ENCODE measurements around the gene AMTN.
A peak's percentile ranks its signal among the peaks of the same experiment; 100 is the strongest.

The AMTN gene

DNA sequence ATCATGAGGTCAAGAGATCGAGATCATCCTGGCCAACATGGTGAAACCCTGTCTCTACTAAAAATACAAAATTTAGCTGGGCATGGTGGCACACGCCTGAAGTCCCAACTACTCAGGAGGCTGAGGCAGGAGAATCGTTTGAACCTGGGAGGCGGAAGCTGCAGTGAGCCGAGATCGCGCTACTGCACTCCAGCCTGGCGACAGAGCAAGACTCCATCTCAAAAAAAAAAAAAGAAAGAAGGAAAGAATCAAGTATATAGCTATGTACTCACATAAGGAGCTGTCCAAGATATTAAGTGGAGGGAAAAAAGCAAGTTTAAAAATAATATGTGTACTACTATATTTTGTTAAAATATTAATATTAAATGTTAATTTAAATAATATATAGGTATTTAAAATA, 16.5 kb upstream of the AMTN start:
- TF ChIP-seq, protein P1, sequence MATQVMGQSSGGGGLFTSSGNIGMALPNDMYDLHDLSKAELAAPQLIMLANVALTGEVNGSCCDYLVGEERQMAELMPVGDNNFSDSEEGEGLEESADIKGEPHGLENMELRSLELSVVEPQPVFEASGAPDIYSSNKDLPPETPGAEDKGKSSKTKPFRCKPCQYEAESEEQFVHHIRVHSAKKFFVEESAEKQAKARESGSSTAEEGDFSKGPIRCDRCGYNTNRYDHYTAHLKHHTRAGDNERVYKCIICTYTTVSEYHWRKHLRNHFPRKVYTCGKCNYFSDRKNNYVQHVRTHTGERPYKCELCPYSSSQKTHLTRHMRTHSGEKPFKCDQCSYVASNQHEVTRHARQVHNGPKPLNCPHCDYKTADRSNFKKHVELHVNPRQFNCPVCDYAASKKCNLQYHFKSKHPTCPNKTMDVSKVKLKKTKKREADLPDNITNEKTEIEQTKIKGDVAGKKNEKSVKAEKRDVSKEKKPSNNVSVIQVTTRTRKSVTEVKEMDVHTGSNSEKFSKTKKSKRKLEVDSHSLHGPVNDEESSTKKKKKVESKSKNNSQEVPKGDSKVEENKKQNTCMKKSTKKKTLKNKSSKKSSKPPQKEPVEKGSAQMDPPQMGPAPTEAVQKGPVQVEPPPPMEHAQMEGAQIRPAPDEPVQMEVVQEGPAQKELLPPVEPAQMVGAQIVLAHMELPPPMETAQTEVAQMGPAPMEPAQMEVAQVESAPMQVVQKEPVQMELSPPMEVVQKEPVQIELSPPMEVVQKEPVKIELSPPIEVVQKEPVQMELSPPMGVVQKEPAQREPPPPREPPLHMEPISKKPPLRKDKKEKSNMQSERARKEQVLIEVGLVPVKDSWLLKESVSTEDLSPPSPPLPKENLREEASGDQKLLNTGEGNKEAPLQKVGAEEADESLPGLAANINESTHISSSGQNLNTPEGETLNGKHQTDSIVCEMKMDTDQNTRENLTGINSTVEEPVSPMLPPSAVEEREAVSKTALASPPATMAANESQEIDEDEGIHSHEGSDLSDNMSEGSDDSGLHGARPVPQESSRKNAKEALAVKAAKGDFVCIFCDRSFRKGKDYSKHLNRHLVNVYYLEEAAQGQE (IDR thresholded peaks at IDR 0.05; ENCODE audit: insufficient read depth in 1 of 2, low read depth in 2 of 2, low read length in 2 of 2), result peak in 1 of 2 experiments; percentile 67; a peak in 2 of 4 replicates

DNA sequence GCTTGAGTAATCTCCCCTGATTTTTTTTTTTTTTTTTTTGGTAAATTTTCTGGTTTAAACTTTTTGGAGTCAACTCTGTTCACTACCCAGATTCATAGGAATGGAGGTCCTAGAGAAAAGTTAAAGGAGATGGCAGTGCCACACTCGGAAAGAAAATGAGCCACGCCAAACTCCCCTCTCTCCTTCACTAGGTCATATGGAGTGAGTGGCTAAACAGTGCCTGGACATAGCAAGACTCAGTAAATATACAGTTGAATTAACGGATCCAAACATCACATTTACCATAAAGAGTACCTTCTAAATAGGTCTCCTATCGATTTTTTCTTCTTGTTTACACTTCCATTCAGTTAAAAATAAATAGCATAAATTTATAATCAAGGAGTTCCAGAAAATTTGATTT, 13.6 kb upstream of the AMTN start:
- TF ChIP-seq TAF1 (IDR thresholded peaks at IDR 0.05; ENCODE audit: borderline replicate concordance, insufficient read depth, low read length), result no peak
- no peak for TF ChIP-seq SIN3A (IDR thresholded peaks at IDR 0.05; ENCODE audit: borderline replicate concordance, insufficient read depth, low read length)
- TF ChIP-seq POLR2AphosphoS5 (IDR thresholded peaks at IDR 0.05; ENCODE audit: low read depth, low read length), result no peak
- TF ChIP-seq FOXP2 (optimal IDR thresholded peaks at IDR 0.05; ENCODE audit: borderline replicate concordance, extremely low read depth, extremely low read length, insufficient read depth), result no peak
- TF ChIP-seq, protein P1 (IDR thresholded peaks at IDR 0.05; ENCODE audit: insufficient read depth in 1 of 2, low read depth in 2 of 2, low read length in 2 of 2), result no peak

DNA sequence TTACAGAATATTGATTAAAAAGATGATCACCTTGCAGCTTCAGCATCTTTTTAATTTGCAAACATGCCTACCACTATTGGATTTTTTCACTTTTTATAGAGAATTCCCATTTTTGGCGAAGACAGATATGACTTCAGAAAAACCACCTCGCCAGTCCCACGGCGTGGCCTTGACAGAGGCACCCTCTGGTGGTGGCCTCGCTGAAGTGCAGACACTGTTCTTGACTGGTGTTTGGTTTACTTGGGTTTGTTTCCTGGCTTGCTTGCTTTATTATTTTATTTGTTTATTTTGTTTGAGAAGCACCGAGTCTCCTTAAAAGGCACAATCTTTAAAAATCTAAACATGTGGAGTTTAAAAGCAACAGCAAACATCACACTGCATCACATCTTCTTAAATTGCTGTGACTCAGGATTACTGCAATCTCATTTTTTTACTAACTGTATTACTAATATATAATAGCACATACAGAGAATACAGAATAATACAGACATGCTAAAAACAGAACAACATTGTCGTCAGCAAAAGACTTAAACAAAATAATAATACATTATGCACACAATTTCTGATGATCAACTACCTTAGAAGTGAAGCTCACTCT, 13.1 kb upstream of the AMTN start:
- no peak for TF ChIP-seq SIN3A (IDR thresholded peaks at IDR 0.05; ENCODE audit: borderline replicate concordance, insufficient read depth, low read length)
- no peak for TF ChIP-seq POLR2AphosphoS5 (IDR thresholded peaks at IDR 0.05; ENCODE audit: low read depth, low read length)
- TF ChIP-seq, protein P1 (IDR thresholded peaks at IDR 0.05; ENCODE audit: insufficient read depth in 1 of 2, low read depth in 2 of 2, low read length in 2 of 2), result no peak
- no peak for TF ChIP-seq TAF1 (IDR thresholded peaks at IDR 0.05; ENCODE audit: borderline replicate concordance, insufficient read depth, low read length)
- TF ChIP-seq FOXP2 (optimal IDR thresholded peaks at IDR 0.05; ENCODE audit: borderline replicate concordance, extremely low read depth, extremely low read length, insufficient read depth), result no peak

DNA sequence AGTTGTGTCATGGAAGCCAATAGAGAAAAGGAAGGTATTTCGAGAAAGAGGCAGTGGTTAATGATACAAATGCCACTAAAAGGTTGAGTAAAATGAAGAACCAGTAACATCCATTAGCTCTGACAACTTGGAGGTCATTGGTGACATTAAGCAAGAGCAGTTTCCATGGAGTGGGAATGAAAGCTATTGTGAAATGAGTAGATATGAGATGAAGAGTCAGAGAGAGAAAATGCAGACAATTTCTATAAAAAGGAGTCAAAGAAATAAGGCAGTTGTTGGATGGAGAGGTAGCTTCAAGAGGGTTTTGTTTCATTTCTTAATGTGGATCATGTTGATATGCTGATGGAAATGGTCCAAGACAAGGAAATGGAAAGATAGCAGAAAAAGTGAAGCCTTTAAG, 9.6 kb upstream of the AMTN start:
- TF ChIP-seq, protein P1 (IDR thresholded peaks at IDR 0.05; ENCODE audit: insufficient read depth in 1 of 2, low read depth in 2 of 2, low read length in 2 of 2), result no peak
- TF ChIP-seq SIN3A (IDR thresholded peaks at IDR 0.05; ENCODE audit: borderline replicate concordance, insufficient read depth, low read length), result no peak
- TF ChIP-seq FOXP2 (optimal IDR thresholded peaks at IDR 0.05; ENCODE audit: borderline replicate concordance, extremely low read depth, extremely low read length, insufficient read depth), result no peak
- TF ChIP-seq TAF1 (IDR thresholded peaks at IDR 0.05; ENCODE audit: borderline replicate concordance, insufficient read depth, low read length), result no peak
- TF ChIP-seq POLR2AphosphoS5 (IDR thresholded peaks at IDR 0.05; ENCODE audit: low read depth, low read length), result no peak

DNA sequence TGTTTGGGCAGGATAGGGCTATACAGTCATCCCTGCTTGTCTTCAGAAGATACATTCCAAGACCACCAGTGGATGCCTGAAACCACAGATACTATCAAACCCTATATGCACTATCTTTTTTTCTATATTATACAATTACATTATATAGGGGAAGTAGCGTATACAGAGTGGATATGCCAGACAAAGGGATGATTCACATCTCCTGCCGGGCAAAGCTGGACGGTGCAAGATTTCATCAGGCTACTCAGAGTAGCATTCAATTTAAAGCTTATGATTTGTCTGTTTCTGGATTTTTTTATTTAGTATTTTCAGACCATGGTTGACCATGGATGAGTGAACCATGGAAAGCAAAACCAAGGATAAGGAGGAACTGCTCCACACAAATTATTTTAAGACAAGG, 7.0 kb upstream of the AMTN start:
- no peak for TF ChIP-seq FOXP2 (optimal IDR thresholded peaks at IDR 0.05; ENCODE audit: borderline replicate concordance, extremely low read depth, extremely low read length, insufficient read depth)
- TF ChIP-seq TAF1 (IDR thresholded peaks at IDR 0.05; ENCODE audit: borderline replicate concordance, insufficient read depth, low read length), result no peak
- TF ChIP-seq SIN3A (IDR thresholded peaks at IDR 0.05; ENCODE audit: borderline replicate concordance, insufficient read depth, low read length), result no peak
- TF ChIP-seq POLR2AphosphoS5 (IDR thresholded peaks at IDR 0.05; ENCODE audit: low read depth, low read length), result no peak
- TF ChIP-seq, protein P1 (IDR thresholded peaks at IDR 0.05; ENCODE audit: insufficient read depth in 1 of 2, low read depth in 2 of 2, low read length in 2 of 2), result no peak

Data from PFSK-1 (cell line).